ENCODE data around the gene LAMB4. TPM values are rescaled to one million over a fixed set of nuclear protein-coding genes. Genes with fewer than 3 reads are reported as not detected.

The LAMB4 gene
- total RNA-seq, 1 donor from 2014 or later = not detected

DNA sequence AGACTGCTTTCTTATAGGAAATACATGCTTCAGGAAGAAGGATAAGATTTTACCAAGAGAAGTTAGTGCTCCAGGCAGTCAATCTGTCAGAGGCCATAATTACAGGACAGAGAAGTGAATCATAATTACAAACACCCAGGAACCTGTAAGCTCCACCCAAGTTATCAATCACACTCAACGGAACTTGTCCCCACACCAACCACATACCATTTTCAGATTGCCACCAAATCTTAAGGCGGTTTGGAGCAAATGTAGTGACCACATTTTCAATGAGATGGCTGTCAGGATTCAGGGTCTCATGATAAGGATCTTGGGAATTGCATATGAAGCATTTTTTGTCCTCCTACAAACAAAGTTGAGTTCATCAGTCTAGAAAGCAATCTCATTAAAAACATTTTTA is 132.0 kb downstream of the LAMB4 start:
- DNase-seq (ENCODE audit: low read depth in 2 of 2) = peak in 1 of 2 donors; percentile 30

DNA sequence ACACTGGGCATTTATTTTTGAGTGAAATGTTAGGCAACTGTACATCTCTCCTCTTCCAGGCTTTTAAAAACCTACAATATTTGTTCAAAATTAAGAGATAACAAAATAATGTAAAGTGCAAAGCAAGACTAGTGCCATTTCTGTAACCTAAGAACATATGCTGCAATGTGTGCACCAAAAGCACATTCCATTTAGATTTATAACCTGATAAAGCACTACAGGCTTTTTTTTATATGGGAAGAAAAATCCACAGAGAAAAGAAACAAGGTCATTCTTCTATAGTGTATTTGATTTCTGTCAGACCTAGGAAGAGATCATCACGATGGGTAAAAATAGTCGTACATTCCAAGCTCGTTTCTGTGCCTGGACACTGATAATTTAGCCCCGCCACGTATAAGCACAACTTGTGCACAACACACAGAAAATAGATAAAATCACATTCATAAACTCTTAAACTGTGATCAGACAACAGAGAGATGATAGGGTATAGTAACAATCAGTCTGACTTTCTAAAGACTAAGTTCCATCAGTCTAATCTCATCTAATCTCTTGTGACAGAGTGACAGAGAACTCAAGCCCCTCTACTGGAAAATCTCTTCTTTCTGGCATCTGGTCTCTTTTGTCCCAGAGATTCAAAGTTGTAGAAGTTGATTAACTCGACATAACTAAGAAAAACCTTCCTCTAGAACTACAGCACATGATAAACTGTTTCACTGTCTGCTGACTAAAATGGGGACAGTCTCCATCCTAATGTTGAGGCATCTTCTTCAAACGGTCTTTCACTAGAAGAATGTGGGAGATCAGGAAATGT is 133.9 kb downstream of the LAMB4 start:
- peak in 1 of 2 donors; percentile 52 for DNase-seq (ENCODE audit: low read depth in 2 of 2)

DNA sequence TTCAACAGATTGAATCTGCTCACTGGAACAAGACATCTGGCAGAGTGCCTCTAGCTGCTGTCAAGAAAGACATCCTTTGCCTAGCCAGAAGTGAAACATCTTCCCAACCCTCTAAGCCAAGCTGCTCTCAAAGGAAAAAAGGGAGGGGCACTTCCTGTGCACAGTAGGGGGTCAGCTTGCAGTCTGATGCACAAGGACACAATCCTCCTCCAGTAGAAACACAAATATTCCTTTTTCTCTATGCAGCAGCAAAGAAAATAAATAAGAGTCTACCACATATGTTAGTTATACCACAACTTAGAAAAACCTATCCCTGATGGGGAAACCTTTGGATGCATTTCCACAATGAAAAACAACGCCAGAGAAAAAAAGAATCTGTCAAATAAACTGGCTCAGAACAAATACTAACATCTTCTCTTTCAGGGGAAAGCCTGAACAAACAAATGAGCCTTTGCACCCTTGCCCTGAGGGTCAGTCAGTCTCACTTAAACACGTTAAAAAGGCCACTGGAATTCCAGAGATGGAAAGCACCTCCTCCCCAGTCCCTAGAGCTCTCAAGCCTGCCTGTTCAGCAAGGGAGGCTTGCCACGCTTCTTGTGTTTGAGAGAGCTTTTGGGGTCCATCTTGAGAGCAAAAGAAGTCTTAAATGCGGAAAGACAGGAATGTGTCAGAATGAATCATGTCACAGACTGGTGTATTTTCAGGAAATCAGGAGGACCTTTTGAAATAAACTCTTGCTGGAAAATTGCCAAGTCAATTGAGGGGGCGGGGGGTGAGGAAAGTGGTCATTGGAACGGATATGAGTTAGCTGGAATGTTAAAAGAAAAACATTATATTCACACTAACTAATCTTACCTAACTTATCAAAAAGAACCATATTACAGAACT is 134.7 kb downstream of the LAMB4 start:
- DNase-seq (ENCODE audit: low read depth in 2 of 2) = peak; percentile 92 to 93

DNA sequence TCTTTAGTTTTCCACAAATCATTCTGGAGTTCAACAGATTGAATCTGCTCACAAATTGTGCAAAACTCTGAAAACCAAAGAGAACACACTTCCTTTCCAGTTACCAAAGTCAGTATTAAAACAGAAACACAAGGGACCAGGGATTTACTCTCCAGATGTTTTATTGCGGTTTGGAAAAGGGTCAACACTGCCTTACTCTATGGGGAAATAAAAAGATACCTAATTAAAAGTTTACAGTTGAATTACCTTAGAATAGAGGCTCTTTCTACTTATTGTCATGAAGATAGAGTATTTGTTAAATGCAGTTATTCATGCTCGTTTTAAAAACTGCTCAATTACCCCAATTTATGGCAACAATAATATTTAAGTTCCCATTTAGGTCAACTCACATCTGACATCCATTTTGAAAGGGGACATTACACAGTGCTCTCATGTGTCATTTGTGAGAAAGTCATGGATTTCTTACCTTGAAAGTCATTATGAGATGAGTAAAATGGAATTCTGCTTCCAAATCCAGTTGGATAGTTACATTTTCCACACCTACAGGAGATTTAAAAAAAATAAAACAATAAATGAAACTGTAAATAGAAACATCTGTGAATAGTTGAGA is 135.6 kb downstream of the LAMB4 start:
- DNase-seq (ENCODE audit: low read depth in 2 of 2) = no peak

DNA sequence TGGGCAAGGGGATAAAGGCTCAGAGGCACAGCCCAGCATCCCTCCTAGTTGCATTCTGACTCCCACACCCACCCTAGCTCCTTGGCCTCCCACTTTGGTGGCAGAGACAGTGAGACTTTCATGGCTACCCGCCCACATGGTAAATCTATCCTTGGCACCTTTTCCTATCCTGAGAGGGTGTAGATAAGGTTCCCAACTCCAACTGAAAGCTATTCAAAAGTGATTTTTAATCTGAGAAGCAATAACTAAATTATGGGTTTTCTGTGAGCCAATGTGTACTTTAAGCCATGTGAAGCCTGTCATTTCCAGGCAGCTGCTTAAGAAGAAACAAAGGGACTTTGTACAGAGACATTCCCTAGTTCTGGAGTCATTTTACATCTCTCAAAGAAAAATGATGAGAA is 136.3 kb downstream of the LAMB4 start:
- no peak for DNase-seq (ENCODE audit: low read depth in 2 of 2)

DNA sequence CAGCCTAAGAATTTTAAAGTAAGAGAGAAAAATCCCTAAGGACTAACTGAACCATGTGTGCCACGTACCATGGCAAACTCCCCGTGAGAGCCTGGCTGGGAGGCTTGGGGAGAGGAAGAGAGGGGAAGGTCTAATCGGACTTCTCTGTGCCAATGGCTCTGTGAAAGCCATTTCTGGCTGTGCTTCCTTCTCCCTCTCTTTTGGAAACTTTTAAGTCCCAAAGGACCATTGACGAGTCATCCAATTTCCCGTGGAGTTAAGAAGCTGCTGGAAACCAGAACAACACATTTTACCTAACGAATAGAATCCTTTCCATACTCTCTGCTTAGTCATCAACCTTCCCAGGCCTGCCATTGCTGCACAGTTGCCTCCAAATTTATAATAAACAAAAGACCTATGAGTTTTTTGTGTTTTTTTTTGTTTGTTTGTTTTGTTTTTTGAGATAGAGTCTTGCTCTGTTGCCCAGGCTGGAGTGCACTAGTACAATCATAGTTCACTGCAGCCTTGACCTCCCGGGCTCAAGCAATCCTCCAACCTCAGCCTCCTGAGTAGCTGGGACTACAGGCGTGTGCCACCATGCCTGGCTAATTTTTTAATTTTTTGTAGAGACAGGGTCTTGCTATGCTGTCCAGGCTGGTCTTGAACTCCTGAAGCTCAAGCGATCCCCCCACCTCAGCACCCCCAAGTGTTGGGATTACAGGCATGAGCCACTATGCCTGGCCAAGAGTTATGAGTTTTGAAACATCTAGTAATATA is 140.4 kb downstream of the LAMB4 start:
- peak in 1 of 2 donors; percentile 32 for DNase-seq (ENCODE audit: low read depth in 2 of 2)

DNA sequence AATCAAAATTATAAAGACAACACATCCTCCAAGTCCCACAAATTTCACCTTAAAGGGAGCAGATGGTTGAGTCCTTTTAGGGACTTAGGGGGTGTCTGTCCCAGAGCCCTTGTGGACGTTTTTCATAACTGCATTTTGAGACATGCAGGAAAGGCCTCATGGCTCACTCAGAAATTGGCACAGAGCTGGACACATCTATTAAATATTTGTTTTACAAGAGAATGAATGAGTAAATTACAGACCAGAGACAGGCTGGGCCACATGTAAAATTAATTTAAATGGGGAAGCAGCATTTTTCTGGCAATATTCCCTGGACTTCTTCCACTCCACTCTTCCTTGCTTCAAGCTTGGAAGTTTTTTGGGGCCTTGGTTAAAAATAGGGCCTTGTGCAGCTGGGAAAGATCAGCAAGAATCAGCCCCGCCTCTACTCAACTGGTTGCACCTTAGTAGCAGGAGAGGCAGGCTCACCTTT is 147.2 kb downstream of the LAMB4 start:
- DNase-seq (ENCODE audit: low read depth in 2 of 2) = no peak

DNA sequence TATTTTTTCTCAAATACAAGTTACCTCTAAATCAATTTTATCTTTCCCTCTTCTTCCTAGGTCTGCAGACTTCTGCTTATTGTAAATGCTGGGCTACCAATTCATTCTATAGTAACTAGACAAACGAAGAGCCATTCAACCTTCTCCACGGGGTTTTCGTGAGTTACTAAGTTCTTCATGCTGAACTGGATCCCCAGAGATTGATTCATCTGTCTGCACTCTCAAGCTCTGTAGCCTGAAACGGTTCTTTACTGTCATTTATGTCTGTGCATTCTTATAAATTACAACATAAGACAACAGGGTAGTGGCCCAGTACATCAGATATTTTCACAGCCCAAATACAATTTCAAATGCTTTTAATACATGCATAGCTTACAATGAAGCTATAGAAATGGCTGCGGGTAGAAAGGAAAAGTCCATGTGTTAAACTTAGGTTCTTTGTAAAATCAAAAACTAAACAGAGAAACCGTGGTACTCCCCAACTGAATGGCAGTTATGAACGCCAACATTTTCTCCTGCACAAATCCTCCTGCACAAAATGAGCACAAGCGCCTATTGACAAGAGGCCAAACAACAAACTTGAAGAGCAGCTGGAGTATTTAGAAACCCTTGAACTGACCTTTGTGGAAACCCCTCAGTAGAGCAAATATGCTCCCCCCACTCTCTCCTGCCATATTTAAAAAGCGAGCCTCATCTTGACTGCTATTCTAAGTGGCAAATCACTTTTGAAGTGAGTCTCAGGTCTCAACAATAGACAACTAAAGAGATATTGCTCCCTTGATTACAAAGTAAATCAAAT is 147.9 kb downstream of the LAMB4 start:
- DNase-seq (ENCODE audit: low read depth in 2 of 2) = no peak

DNA sequence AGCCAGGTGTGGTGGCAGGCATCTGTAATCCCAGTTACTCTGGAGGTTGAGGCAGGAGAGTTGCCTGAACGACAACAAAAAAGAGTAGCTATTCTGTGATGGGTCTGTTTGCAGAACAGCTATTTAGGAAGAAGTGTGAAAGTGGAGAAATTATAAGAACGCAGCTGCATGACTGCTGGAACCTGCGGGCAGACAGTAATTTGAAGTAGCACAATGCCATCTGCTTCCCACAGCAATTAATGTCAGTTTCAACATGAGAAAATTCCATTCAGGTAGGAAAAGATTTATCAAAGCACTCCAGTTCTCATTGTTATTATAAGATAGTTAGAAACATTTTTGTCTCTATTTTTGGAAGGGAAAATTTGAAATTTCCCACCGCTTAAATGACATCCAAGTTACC is 148.7 kb downstream of the LAMB4 start:
- DNase-seq (ENCODE audit: low read depth in 2 of 2) = peak in 1 of 2 donors; percentile 57

DNA sequence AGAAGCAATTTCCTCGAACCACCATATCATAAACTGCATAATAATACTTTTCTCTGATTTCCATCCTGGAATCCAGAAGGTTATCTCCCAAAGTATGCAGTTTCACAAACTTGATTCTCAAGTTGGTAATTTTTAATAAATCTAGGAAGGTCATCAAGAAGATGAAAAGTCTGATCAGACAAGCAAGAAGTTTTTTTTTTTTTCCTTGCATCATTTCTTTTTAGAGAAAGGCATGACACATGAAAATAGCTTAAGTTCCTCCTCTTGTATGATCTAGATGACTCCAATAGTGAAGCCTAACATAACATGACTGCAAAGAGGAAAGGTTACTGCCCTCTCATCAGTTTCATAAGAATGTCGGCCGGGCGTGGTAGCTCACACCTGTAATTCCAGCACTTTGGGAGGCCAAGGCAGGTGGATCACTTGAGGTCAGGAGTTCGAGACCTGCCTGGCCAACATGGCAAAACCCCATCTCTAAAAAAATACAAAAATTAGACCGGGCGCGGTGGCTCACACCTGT is 149.4 kb downstream of the LAMB4 start:
- DNase-seq (ENCODE audit: low read depth in 2 of 2) = no peak

DNA sequence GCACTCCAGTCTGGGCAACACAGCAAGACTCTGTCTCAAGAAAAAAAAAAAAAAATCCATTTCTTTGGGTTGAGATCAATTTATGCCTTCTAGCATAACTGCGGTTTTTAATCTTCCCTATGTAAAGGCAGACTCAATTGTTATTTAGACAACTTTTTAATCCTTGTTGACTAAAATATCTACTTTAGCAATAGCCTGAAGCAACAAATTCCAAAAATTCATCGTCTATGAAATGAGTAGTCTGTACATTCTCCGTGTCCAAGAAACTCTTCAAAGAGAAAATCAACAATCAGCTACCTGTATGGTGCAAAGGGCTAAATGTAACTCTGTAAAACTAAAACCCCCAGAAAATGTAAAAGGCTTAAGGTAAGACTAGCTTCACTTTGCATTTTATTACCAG is 150.0 kb downstream of the LAMB4 start:
- DNase-seq (ENCODE audit: low read depth in 2 of 2) = no peak

DNA sequence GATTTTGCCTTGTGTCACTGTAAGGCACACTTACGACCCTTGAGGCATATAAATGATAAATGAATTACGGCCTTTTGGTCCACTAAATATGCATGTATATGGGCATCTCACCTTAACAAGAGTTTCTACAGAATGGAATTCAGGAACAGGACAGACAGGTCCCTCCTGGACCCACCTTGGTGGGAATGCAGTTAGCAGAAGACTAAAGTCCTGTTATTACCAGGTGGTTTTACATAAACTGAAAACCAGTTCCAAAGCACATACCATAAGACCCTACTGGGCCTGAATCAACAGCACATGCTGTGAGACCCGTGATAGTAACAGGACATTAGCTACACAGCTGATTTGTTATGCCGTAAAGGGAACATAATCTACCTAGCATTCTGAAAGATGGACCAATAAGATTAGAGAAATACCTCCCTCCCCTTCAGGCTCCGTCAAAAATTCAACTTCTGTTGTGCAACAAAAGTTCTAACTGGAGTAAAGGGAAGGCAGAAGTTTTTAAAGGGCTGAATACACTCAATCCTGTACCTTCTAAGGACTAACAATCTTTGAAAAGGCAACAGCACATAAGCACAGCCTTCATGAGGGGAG is 151.2 kb downstream of the LAMB4 start:
- no peak for DNase-seq (ENCODE audit: low read depth in 2 of 2)

DNA sequence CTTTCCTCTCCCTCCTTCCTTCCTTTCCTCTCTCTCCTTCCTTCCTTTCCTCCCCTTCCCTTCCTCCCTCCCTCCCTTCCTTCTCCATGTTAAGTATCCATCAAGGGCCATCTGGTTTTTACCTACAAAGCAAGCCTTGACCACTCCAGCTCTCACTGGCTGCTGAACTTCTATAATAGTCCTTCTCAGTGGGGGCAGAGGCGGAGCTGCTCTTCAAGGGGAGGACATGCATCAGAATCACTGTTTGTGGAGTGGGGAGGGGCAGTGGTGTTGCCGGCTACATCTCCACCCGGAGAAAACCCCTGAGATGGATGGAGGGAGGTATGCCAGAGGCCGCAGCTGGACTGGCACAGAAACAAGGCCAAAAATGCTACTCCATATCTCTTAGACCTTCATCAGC is 153.1 kb downstream of the LAMB4 start:
- no peak for DNase-seq (ENCODE audit: low read depth in 2 of 2)

DNA sequence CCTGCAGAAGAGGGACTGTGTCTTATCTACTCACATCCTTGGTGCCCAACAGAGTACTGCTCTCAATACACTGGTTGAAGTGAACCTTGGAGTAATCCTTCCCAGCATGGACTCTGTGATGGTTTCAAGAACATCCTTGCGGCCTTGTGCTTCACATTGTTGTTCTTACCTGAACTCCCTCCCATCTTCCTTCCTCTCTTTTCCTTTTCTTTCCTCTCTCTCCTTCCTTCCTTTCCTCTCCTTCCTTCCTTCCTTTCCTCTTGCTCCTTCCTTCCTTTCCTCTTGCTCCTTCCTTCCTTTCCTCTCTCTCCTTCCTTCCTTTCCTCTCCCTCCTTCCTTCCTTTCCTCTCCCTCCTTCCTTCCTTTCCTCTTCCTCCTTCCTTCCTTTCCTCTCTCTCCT is 153.5 kb downstream of the LAMB4 start:
- no peak for DNase-seq (ENCODE audit: low read depth in 2 of 2)

DNA sequence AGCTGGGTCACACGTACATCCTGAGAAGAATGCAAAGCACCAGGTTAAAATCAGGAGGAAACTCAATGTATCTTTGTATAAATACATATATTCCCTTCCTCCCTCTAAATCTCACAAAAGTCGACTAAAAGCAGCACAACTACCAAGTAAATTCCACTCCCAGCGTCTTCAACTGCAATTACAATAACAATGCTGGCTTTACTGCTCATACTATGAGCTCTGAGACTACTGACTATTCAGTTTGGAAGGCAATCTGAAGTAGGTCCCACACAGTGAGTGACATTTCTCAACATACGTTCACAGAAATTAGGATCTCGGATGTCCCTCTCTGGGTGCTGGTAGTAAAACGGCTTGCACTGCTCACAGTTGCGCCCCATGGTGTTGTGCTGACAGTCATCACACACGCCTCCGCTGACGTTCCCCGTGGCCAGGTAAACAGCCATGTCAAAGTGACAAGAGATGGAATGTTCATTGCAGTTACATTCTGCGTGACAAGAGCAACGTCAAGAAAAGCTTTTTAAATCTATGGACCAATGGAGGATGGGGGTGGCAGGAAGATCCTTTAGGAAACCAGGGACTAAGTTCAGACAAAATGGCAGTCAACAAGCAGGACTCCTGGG is 154.7 kb downstream of the LAMB4 start:
- DNase-seq (ENCODE audit: low read depth in 2 of 2) = no peak

DNA sequence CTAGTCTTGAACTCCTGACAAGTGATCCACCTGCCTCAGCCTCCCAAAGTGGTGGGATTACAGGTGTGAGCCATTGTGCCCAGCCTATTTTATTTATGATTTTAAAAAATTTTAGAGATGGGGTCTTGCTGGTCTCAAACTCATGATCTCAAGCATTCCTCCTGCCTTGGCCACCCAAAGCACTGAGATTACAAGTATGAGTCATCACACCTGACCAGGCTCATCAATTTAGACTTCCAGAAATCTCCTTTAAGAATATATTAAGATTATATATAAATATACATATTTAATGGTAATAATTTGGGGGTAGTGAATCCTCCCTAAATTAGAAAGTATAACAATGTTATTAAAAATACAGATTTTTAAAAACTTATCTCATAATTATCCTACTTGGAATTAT is 156.3 kb downstream of the LAMB4 start:
- DNase-seq (ENCODE audit: low read depth in 2 of 2) = no peak

Data from lung microvascular endothelial cell (primary cell).